H9 (cell line): ENCODE results near the gene MRM3. TPM values are rescaled to one million over a fixed set of nuclear protein-coding genes. Genes with fewer than 3 reads are reported as not detected.

ENCODE experiments used
- DNase-seq: peaks from one replicate; pipeline ENCODE4 v3.0.0-alpha.2; 2017
- H2AFZ ChIP-seq: one replicate; pipeline ENCODE4 v1.6.1; 2013; ENCODE audit warnings: mild to moderate bottlenecking, low read length, control low read depth, moderate library complexity
- H2AK5ac ChIP-seq: 2 replicates; pipeline ENCODE4 v1.6.1; 2013; ENCODE audit warnings: low read length, control low read depth, mixed read lengths; ENCODE audit not compliant: insufficient read length
- H2BK120ac ChIP-seq: one replicate; pipeline ENCODE4 v1.6.1; 2013; ENCODE audit warnings: low read depth, mild to moderate bottlenecking, low read length, control low read depth, inconsistent platforms; ENCODE audit not compliant: poor library complexity, severe bottlenecking
- H2BK12ac ChIP-seq: 2 replicates; pipeline ENCODE4 v1.6.1; 2013; ENCODE audit warnings: low read length, control low read depth, mixed read lengths, low read depth; ENCODE audit not compliant: insufficient read length
- H2BK15ac ChIP-seq: 2 replicates; pipeline ENCODE4 v1.6.1; 2013; ENCODE audit warnings: low read depth, low read length, control low read depth
- H2BK20ac ChIP-seq: one replicate; pipeline ENCODE4 v1.6.1; 2013; ENCODE audit warnings: low read depth, mild to moderate bottlenecking, low read length, control low read depth, inconsistent platforms; ENCODE audit not compliant: poor library complexity, severe bottlenecking
- H2BK5ac ChIP-seq: 2 replicates; pipeline ENCODE4 v1.6.1; 2013; ENCODE audit warnings: low read length, control low read depth, mixed read lengths; ENCODE audit not compliant: insufficient read length
- H3K14ac ChIP-seq: 2 replicates; pipeline ENCODE4 v1.6.1; 2013; ENCODE audit warnings: low read length, control low read depth; ENCODE audit not compliant: insufficient read depth
- H3K18ac ChIP-seq: 2 replicates; pipeline ENCODE4 v1.6.1; 2013; ENCODE audit warnings: low read depth, mild to moderate bottlenecking, mixed read lengths, low read length, control low read depth; ENCODE audit not compliant: insufficient read length
- H3K23ac ChIP-seq: 2 replicates; pipeline ENCODE4 v1.6.1; 2013; ENCODE audit warnings: low read length, control low read depth, mixed read lengths, low read depth; ENCODE audit not compliant: insufficient read length
- H3K23me2 ChIP-seq: 2 replicates; pipeline ENCODE4 v1.6.1; 2013; ENCODE audit warnings: low read depth, mild to moderate bottlenecking, mixed read lengths, low read length, control low read depth; ENCODE audit not compliant: insufficient read length, poor library complexity, severe bottlenecking
- H3K27ac ChIP-seq: 2 replicates; pipeline ENCODE4 v1.5.1; 2013; ENCODE audit warnings: low read length, control low read depth, mixed read lengths, low read depth; ENCODE audit not compliant: insufficient read length
- H3K27me3 ChIP-seq: 2 replicates; pipeline ENCODE4 v1.6.1; 2013; ENCODE audit warnings: low read length, control low read depth, inconsistent platforms; ENCODE audit not compliant: insufficient read depth
- H3K4ac ChIP-seq: 2 replicates; pipeline ENCODE4 v1.6.1; 2013; ENCODE audit warnings: low read depth, mild to moderate bottlenecking, control low read depth, inconsistent platforms, low read length, moderate library complexity
- H3K4me1 ChIP-seq: 2 replicates; pipeline ENCODE4 v1.6.1; 2013; ENCODE audit warnings: low read length, control low read depth, inconsistent platforms; ENCODE audit not compliant: insufficient read depth
- H3K4me2 ChIP-seq: 2 replicates; pipeline ENCODE4 v1.6.1; 2013; ENCODE audit warnings: low read length, control low read depth, mixed read lengths; ENCODE audit not compliant: insufficient read length, insufficient read depth
- H3K56ac ChIP-seq: 2 replicates; pipeline ENCODE4 v1.6.1; 2013; ENCODE audit warnings: low read depth, mild to moderate bottlenecking, mixed read lengths, low read length, control low read depth; ENCODE audit not compliant: insufficient read length
- H3K79me1 ChIP-seq: 2 replicates; pipeline ENCODE4 v1.6.1; 2013; ENCODE audit warnings: low read depth, mild to moderate bottlenecking, moderate library complexity, low read length, control low read depth, inconsistent platforms; ENCODE audit not compliant: insufficient read depth, poor library complexity, severe bottlenecking
- H3K79me2 ChIP-seq: 2 replicates; pipeline ENCODE4 v1.6.1; 2013; ENCODE audit warnings: low read length, control low read depth, inconsistent platforms; ENCODE audit not compliant: insufficient read depth
- H3K9ac ChIP-seq: 2 replicates; pipeline ENCODE4 v1.6.1; 2013; ENCODE audit warnings: low read length, control low read depth, mixed read lengths; ENCODE audit not compliant: insufficient read length; ENCODE audit errors: extremely low read depth
- H3K9me3 ChIP-seq: one replicate; pipeline ENCODE4 v1.6.1; 2013; ENCODE audit warnings: low read depth, low read length, inconsistent platforms; ENCODE audit not compliant: control insufficient read depth
- H3T11ph ChIP-seq: one replicate; pipeline ENCODE4 v1.6.1; 2013; ENCODE audit warnings: mild to moderate bottlenecking, low read length, control low read depth, inconsistent platforms
- H4K20me1 ChIP-seq: one replicate; pipeline ENCODE4 v1.6.1; 2013; ENCODE audit not compliant: control insufficient read depth, insufficient read length, insufficient read depth
- H4K5ac ChIP-seq: 2 replicates; pipeline ENCODE4 v1.6.1; 2013; ENCODE audit warnings: low read depth, mild to moderate bottlenecking, mixed read lengths, low read length, control low read depth; ENCODE audit not compliant: insufficient read length
- H4K8ac ChIP-seq: replicated peaks from 2 replicates; pipeline ENCODE4 v1.6.1; 2013; ENCODE audit warnings: low read length, control low read depth, mixed read lengths, low read depth; ENCODE audit not compliant: insufficient read length
- H4K91ac ChIP-seq: 2 replicates; pipeline ENCODE4 v1.6.1; 2013; ENCODE audit warnings: low read depth, mild to moderate bottlenecking, moderate library complexity, mixed read lengths, low read length, control low read depth; ENCODE audit not compliant: insufficient read length
- H3K27ac Mint-ChIP-seq, 3 experiments: 2 replicates in 2 of 3; 3 replicates in 1 of 3; pipeline ENCODE4 v1.8.0; 2020 to 2021; ENCODE audit warnings: mixed read lengths in 3 of 3, mild to moderate bottlenecking in 1 of 3, moderate library complexity in 1 of 3
- H3K27me3 Mint-ChIP-seq: 2 replicates; pipeline ENCODE4 v1.8.0; 2021; ENCODE audit warnings: low read depth, mild to moderate bottlenecking, moderate library complexity, mixed read lengths
- H3K36me3 Mint-ChIP-seq, 3 experiments: 2 replicates in 2 of 3; 3 replicates in 1 of 3; pipeline ENCODE4 v1.8.0; 2020 to 2021; ENCODE audit warnings: low read depth in 3 of 3, mixed read lengths in 3 of 3; ENCODE audit not compliant: insufficient read depth in 1 of 3
- H3K4me1 Mint-ChIP-seq, 2 experiments: 2 replicates each; pipeline ENCODE4 v1.8.0; 2020; ENCODE audit warnings: mixed read lengths in 2 of 2
- H3K4me3 Mint-ChIP-seq, 2 experiments: 2 replicates in 1 of 2; 3 replicates in 1 of 2; pipeline ENCODE4 v1.8.0; 2020 to 2021; ENCODE audit warnings: mild to moderate bottlenecking in 2 of 2, mixed read lengths in 2 of 2, moderate library complexity in 1 of 2
- H3K9me3 Mint-ChIP-seq, 2 experiments: 2 replicates in 1 of 2; 3 replicates in 1 of 2; pipeline ENCODE4 v1.8.0; 2020; ENCODE audit warnings: mild to moderate bottlenecking in 2 of 2, mixed read lengths in 2 of 2, moderate library complexity in 1 of 2
- CTCF ChIP-seq: fragments of 200-600 bp; sonication (generic); conservative IDR thresholded peaks from 3 replicates; pipeline ENCODE4 v1.8.0; 2021; ENCODE audit warnings: antibody characterized with exemption, mild to moderate bottlenecking
- WGBS: extraction: QIAGEN DNeasy Blood & Tissue Kit; methylation state at CpG from one replicate; pipeline ENCODE4 v1.1.7; 2013; ENCODE audit warnings: missing lambda C conversion rate, low lambda C conversion rate, mixed read lengths; ENCODE audit not compliant: insufficient read length; ENCODE audit errors: extremely low coverage; 5-methylcytosine and 5-hydroxymethylcytosine counted together
- total RNA-seq: library from RNA; stranded (reverse); gene quantifications from 2 replicates; pipeline ENCODE4 v1.2.1, GENCODE V29; 2021

The MRM3 gene
- total RNA-seq, 1 experiment from 2014 or later = 25.3 TPM

GRCh38 chr17:737561-738113 is 44.5 kb upstream of the MRM3 start:
- no peaks in the 10 kb centered on the region for H3K27me3 ChIP-seq
- H4K8ac ChIP-seq = no peak overlapping the region
- H2BK12ac ChIP-seq = no peak overlapping the region
- no peak overlapping the region for H3K27ac ChIP-seq
- H3K9ac ChIP-seq = no peak overlapping the region
- H3K27me3 Mint-ChIP-seq = peaks cover 3% of the 10 kb centered on the region; the same call in 1 of the 2 replicates
- no peak overlapping the region for H3K18ac ChIP-seq
- H3K9me3 Mint-ChIP-seq = no peaks in the 10 kb centered on the region
- no peak overlapping the region for H2AFZ ChIP-seq
- no peak overlapping the region for H2BK120ac ChIP-seq
- no peak overlapping the region for H3T11ph ChIP-seq
- H3K56ac ChIP-seq = no peak overlapping the region
- no peak overlapping the region for H3K4me2 ChIP-seq
- peaks cover 6% of the 10 kb centered on the region for H3K23me2 ChIP-seq
- H2AK5ac ChIP-seq = no peak overlapping the region
- peaks cover 3% of the 10 kb centered on the region for H4K20me1 ChIP-seq
- no peak overlapping the region for H4K5ac ChIP-seq
- no peak for DNase-seq
- no peak for TF ChIP-seq CTCF
- peaks cover 8 to 15% of the 10 kb centered on the region in 2 experiments for H3K4me1 Mint-ChIP-seq
- H3K9me3 ChIP-seq = no peaks in the 10 kb centered on the region
- no peaks in the 10 kb centered on the region for H3K79me1 ChIP-seq
- no peak overlapping the region for H2BK5ac ChIP-seq
- H4K91ac ChIP-seq = no peak overlapping the region
- H2BK15ac ChIP-seq = no peak overlapping the region
- H2BK20ac ChIP-seq = no peak overlapping the region
- H3K14ac ChIP-seq = no peak overlapping the region
- no CpG with 5 or more reads among the region's 13 CpGs for WGBS
- H3K4ac ChIP-seq = no peak overlapping the region
- H3K27ac Mint-ChIP-seq = no peak overlapping the region
- no peak overlapping the region for H3K23ac ChIP-seq
- no peaks in the 10 kb centered on the region for H3K79me2 ChIP-seq
- no peak overlapping the region for H3K4me3 Mint-ChIP-seq
- H3K4me1 ChIP-seq = no peaks in the 10 kb centered on the region
- peaks cover 40 to 86% (median 65%) of the 10 kb centered on the region in 3 experiments for H3K36me3 Mint-ChIP-seq
